ENCODE measurements around the gene KLF15. TPM values are rescaled to one million over a fixed set of nuclear protein-coding genes. Genes with fewer than 3 reads are reported as not detected.
A peak's percentile ranks its signal among the peaks of the same experiment; 100 is the strongest.

Gene KLF15
- total and polyA plus RNA-seq, 8 donors = 5.4 to 14.8 (median 9.7) TPM

DNA sequence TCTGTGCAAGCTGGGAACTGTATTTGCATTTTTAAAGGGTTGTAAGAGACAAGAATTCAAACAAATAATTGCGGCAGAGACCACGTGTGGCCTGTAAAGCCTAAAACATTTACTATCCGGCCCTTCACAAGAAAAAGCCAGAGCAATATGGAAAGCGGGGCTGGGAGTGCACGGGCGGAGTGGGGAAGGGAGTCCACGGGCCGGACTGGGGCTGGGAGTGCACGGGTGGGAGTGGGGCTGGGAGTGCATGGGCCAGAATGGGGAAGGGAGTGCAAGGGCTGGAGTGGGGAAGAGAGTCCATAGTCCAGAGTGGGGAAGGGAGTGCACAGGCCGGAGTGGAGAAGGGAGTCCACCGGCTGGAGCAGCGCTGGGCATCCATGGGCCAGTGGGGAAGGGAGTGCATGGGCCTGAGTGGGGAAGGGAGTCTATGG, 41.2 kb downstream of the KLF15 start:
- no peaks in the 10 kb centered on the region for H3K4me1 ChIP-seq
- intact Hi-C loops (cut with DNase I) = no loop called here
- TF ChIP-seq, protein P1, sequence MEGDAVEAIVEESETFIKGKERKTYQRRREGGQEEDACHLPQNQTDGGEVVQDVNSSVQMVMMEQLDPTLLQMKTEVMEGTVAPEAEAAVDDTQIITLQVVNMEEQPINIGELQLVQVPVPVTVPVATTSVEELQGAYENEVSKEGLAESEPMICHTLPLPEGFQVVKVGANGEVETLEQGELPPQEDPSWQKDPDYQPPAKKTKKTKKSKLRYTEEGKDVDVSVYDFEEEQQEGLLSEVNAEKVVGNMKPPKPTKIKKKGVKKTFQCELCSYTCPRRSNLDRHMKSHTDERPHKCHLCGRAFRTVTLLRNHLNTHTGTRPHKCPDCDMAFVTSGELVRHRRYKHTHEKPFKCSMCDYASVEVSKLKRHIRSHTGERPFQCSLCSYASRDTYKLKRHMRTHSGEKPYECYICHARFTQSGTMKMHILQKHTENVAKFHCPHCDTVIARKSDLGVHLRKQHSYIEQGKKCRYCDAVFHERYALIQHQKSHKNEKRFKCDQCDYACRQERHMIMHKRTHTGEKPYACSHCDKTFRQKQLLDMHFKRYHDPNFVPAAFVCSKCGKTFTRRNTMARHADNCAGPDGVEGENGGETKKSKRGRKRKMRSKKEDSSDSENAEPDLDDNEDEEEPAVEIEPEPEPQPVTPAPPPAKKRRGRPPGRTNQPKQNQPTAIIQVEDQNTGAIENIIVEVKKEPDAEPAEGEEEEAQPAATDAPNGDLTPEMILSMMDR (IDR thresholded peaks at IDR 0.05) = no peak
- DNase-seq (peak in 1 of 4 donors; percentile 50), ATAC-seq (no peak)
- H3K4me3 ChIP-seq = no peak overlapping the region
- no peaks in the 10 kb centered on the region for H3K27me3 ChIP-seq
- no peak overlapping the region for H3K27ac ChIP-seq
- no peaks in the 10 kb centered on the region for H3K9me3 ChIP-seq
- no peaks in the 10 kb centered on the region for H3K36me3 ChIP-seq

DNA sequence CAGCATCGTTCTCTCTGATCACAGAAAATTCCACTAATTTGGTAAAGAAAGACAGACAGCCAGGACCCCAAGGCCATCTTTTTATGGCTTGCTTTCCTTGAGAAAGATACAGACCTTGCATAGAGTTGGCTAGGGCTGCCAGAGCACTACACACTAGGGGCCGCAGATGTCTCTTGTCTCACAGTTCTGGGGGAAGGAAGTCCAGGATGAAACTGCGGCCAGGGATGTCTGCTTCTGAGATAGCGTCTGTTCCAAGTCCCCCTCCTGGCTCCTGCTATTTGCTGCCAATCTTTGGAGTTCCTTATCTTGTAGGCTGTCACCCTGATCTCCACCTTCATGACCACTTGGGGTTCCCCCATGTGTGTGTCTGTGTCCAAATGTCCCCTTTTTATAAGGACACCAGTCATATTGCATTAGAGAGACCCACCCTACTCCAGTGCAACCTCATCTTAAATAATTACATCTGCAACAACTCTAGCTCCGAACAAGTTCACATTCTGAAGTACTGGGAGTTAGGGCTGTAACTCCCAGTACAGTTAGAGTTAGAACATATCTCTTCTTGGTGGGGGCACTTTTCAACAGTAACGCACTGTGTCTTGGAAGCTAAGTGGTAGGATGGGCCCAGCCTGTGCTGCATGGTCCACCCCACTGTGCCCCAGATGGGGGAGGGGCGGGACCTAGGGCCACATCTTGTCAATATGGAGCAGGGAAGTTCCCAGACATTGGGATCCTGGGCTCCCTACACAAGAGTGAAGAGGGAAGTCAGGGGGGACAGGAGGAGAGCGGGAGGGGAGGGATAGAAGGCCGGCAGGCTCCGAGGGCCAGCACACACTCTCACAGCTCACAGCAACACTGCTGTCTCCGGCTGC, 42.2 kb downstream of the KLF15 start:
- H3K27me3 ChIP-seq = no peaks in the 10 kb centered on the region
- no peaks in the 10 kb centered on the region for H3K36me3 ChIP-seq
- intact Hi-C loops (cut with DNase I) = no loop called here
- peak; percentile 25 for ATAC-seq
- H3K4me1 ChIP-seq = no peaks in the 10 kb centered on the region
- peak in 3 of 4 donors; percentile 28 to 83 (median 67) for DNase-seq
- H3K27ac ChIP-seq = no peak overlapping the region
- no peaks in the 10 kb centered on the region for H3K9me3 ChIP-seq
- no peak overlapping the region for H3K4me3 ChIP-seq
- TF ChIP-seq, protein P1 (IDR thresholded peaks at IDR 0.05) = no peak

DNA sequence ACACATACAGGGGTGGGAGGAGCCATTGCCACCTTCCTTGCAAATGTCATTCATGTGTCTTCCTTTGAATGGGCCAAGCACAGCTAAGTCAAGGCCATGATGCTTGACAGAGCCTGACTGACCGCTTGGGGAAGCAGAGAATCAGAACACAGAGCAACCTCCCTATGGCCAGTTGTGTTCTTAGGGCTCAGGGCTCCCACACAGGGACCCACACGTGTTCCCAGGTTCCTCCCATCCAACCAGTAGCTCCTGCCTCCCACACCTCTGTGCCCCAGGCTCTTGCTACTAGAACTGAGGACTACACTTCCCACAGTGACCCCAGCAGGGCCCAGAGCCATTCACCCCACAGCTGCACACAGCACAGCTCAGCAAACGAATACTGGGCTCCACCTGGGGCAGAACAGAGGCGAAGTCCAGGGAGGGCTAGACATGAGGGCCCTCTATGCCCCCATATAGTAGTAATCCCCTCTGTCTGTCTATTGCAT, 42.9 kb downstream of the KLF15 start:
- Histone ChIP-seq H3K27ac (no peak overlapping the region), H3K36me3 (no peaks in the 10 kb centered on the region), H3K27me3 (no peaks in the 10 kb centered on the region), H3K9me3 (no peaks in the 10 kb centered on the region), H3K4me3 (no peak overlapping the region), H3K4me1 (no peaks in the 10 kb centered on the region)
- intact Hi-C loops (cut with DNase I) = no loop called here
- ATAC-seq (no peak), DNase-seq (peak in 1 of 4 donors; percentile 11)
- TF ChIP-seq, protein P1 (IDR thresholded peaks at IDR 0.05) = no peak

DNA sequence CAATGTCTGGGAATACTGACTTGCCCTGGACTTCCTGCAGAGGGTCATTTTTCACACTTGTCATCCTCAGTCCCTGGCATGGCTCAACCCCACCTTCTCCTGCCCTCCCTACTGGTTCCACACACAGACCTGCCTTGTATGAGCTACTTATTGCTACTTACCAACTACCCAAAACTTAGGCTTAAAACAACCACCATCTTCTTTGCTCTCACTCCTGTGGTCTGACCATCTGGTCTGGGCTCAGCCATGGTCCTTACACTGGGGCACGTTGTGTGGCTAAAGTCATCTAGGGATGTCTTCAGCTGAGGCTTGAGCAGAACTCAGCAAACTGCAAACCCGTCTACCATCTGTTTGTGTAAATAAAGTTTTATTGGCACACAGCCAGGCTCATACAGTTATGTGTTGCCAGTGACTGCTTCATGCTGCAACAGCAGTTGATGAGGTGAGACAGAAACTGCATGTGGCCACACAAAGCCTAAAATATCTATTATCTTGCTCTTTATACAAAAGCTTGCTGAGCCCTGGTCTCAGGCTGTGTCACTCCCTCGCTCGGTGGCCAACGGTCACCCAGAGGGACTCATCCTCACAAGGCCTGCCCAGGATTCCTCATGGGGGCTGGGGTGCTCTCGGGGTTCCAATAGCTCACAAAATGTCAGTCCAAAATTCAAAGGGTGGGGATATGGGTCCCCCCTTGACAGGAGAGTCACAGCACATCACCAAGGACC, 43.5 kb downstream of the KLF15 start:
- ATAC-seq (no peak), DNase-seq (peak in 3 of 4 donors; percentile 37 to 89 (median 87))
- no peaks in the 10 kb centered on the region for H3K27me3 ChIP-seq
- H3K9me3 ChIP-seq = no peaks in the 10 kb centered on the region
- no peak overlapping the region for H3K4me3 ChIP-seq
- no peak overlapping the region for H3K27ac ChIP-seq
- H3K36me3 ChIP-seq = no peaks in the 10 kb centered on the region
- no peaks in the 10 kb centered on the region for H3K4me1 ChIP-seq
- intact Hi-C loops (cut with DNase I) = no loop called here
- TF ChIP-seq, protein P1 (IDR thresholded peaks at IDR 0.05) = no peak

DNA sequence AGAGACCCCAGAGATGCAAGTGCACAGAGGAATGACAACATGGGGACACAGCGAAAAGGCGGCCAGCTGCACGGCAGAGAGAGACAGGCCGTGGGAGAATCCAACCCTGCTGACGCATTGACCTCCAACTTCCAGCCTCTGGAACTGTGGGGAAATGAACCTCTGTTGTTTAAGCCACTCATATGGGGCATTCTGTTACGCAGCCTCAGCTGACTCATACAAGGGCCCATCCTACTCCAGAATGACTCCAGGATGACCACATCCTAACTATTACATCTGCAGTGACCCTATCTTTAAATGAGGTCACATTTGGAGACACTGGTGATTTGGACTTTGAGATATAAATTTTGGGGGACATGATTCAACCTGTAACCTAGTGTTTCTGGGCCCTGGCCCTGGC, 44.0 kb downstream of the KLF15 start:
- no peaks in the 10 kb centered on the region for H3K9me3 ChIP-seq
- H3K4me1 ChIP-seq = no peaks in the 10 kb centered on the region
- intact Hi-C loops (cut with DNase I) = no loop called here
- ATAC-seq (no peak), DNase-seq (peak in 1 of 4 donors; percentile 13)
- no peaks in the 10 kb centered on the region for H3K27me3 ChIP-seq
- no peaks in the 10 kb centered on the region for H3K36me3 ChIP-seq
- TF ChIP-seq, protein P1 (IDR thresholded peaks at IDR 0.05) = no peak
- H3K27ac ChIP-seq = no peak overlapping the region
- no peak overlapping the region for H3K4me3 ChIP-seq
